NK-92 treated with Interleukin-12 subunit alpha and Interleukin-12 subunit beta, amount 100 ng/mL, for 24 hours (cell line): ENCODE results near the gene KRTAP22-1.

Experiments
- DNase-seq: peaks from one replicate; lab custom pipeline; 2025; lab: John Stamatoyannopoulos, UW

Gene KRTAP22-1

DNA sequence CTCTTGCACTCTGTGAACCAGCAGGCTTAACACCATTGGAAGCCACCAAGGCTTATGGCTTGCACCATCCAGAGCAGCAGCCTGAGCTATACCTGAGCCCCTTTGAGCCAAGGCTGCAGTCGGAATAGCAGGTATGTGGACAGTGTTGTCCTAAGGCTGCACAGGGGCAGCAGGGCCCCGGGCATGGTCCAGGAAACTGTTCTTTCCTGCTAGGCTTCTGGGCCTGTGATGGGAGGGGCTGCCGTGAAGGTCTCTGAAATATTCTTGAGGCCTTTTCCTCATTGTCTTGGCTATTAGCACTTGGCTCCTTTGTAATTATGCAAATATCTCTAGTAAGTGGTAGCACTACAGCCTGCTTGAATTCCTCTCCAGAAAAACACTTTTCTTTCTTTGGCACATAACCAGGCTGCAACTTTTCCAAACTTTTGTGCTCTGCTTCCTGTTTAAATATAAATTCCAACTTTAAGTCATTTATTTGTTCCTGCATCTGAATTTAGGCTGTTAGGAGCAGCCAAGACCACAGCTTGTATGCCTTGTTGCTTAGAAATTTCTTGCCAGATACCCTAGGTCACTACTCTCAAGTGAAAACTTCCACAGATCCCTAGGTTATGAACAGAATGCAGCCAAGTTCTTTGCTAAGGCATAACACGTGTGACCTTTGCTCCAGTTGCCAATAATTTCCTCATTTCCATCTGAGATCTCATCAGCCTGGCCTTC is 24.7 kb downstream of the KRTAP22-1 start:
- DNase-seq = no peak

DNA sequence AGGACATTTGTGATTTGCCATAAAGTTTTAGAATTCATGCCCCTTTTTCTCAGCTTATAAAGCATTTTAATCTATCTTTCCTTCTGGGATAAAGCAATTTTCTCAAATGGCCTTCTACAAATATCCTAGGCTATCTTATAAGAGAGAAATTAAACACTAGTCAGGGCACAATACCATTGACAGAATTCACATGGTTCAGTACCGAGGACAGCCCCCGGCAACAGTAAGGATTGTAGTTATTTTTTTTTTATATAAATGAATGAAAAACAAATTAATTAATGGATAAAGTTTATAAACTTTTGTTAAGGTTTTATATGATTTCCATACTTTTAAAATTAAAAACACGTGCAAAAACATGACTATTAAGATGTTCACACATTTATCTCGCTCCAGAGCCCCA is 27.2 kb downstream of the KRTAP22-1 start:
- DNase-seq = no peak

DNA sequence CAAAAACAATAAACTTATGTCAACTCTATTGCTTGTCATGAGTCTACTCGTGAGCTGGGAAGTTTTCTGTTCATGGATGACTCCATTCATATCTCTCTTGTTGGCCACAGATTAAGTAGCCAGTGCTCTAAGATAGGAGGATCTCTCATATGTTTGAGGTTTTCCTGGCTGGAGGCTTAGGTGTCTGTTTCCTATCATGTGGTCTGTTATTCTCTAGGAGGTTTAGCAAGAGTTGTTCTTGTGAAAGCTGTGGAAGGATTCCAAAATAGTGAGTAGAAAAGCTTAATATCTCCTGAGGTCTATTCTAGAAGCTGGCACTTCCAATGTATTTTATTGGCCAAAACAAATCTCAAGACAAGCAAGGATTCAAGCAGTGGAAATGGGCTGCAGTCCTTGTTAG is 28.3 kb downstream of the KRTAP22-1 start:
- DNase-seq = no peak

DNA sequence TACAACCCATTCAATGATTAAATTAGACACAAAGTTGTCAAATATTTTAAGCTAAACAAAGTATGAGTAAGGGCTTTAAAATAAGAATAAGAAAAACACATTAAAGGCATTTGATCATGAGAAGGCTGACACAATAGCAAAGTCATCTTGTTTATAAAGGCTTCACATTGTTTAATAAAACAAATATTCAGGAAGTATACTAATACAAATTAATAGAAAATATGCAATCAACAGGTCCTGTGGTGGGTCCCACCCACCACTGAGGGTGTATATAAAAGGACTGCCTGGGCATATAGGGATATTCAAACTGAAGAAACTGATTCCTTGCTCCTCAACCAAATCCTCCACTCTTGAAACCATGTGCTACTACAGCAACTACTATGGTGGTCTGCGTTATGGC is 34.0 kb downstream of the KRTAP22-1 start, which contains the start of gene KRTAP20-2:
KRTAP20-2 (plus strand) TSS at position 301 of the 400 bp plus-strand sequence; CDS start at position 359, 58 bp downstream.
- DNase-seq = no peak

DNA sequence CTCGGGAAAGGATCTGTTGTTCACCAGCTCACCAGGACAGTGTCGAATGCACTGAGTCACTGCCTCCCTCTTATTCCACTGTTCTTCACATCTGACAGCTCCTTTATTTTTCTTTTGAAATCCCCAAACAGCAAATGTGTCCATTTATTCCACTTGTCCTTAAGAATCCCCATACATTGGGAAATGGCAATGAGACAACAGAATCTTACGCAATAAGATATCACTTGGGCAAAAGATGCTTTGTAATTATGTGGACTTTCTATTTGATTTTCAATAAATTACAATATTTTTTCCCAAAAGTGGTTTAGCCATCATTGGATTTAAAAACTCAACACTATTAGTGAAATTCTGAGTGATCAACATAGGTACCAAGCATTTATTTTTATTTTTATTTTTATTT is 37.8 kb downstream of the KRTAP22-1 start:
- DNase-seq = no peak

DNA sequence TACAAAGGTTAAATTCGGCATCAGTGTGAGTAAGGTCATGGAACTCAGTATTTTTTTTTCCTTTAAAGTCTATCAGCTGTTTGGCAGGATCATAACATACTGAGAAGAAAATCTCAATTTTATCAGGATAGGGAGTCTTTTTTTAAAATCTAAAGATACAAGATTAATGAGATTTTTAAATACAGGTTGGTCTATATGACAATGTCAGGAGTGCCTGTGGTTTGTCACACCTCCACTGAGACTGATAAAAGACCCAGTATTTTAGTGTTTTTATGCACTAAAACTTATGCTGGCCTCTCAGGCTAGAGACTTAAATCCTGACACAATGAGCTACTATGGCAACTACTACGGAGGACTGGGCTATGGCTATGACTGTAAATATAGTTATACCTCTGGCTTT is 41.7 kb downstream of the KRTAP22-1 start, which contains the start of gene KRTAP20-3:
KRTAP20-3 (plus strand) TSS at position 301 of the 400 bp plus-strand sequence.
- DNase-seq = no peak

DNA sequence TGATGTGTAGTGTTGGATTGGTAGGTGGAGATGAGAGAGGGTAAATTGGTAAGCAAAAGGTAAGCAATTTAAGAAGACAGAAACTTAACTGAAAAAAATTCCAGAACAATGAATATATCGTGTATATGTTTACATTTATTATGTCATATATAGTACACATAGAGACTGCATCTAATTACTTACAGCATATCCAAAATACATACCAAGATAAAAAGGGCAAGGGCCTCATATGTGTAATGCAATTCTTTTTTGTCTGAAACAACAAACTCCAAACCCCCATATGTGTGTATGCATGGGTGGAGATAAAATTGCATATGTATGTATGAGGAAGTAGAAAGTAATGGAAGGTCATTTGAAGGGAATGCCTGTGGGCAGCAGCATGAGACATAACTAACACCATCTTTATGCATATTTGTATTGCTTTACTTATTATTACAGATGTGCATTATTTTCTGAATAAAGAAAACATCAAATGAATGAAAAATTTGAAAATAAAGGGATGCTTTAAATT is 46.1 kb downstream of the KRTAP22-1 start:
- DNase-seq = no peak
